Keratinocyte (primary cell): ENCODE results near the gene ANGPT4.

Source experiments
- EZH2 ChIP-seq: IDR thresholded peaks from one replicate; pipeline ENCODE4 v1.6.1; 2012; ENCODE audit warnings: inconsistent platforms, mild to moderate bottlenecking, low read length, moderate library complexity
- TF ChIP-seq, protein P1 (sequence below), 3 experiments: IDR thresholded peaks in 1 of 3; conservative IDR thresholded peaks in 1 of 3; optimal IDR thresholded peaks in 1 of 3; 2 replicates in 2 of 3; 3 replicates in 1 of 3; pipeline versions ENCODE3 to v1.5.1; 2011; ENCODE audit warnings: low read length in 3 of 3, mild to moderate bottlenecking in 3 of 3, moderate library complexity in 2 of 3, control low read depth in 1 of 3, inconsistent platforms in 1 of 3; ENCODE audit not compliant: insufficient read depth in 2 of 3; ENCODE audit errors: extremely low read depth in 1 of 3

DNA sequence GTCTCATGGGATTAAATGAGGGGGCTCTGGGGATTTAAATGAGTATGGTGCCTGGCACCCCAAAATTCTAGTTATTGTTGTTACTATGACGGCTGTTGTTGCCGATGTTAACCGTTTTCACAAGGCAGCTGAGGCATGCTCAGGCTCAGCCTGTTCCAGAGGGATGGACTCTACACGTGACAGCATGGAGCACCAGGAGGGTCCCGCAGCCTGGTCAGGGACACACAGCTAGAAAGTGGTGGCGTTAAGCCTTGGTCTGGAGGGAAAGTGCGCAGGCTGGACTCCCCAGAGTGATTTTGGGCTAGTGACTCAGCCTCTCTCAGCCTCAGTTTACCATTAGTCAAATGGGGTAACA is 75.7 kb downstream of the ANGPT4 start:
- TF ChIP-seq EZH2: no peak
- TF ChIP-seq, protein P1, sequence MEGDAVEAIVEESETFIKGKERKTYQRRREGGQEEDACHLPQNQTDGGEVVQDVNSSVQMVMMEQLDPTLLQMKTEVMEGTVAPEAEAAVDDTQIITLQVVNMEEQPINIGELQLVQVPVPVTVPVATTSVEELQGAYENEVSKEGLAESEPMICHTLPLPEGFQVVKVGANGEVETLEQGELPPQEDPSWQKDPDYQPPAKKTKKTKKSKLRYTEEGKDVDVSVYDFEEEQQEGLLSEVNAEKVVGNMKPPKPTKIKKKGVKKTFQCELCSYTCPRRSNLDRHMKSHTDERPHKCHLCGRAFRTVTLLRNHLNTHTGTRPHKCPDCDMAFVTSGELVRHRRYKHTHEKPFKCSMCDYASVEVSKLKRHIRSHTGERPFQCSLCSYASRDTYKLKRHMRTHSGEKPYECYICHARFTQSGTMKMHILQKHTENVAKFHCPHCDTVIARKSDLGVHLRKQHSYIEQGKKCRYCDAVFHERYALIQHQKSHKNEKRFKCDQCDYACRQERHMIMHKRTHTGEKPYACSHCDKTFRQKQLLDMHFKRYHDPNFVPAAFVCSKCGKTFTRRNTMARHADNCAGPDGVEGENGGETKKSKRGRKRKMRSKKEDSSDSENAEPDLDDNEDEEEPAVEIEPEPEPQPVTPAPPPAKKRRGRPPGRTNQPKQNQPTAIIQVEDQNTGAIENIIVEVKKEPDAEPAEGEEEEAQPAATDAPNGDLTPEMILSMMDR (optimal IDR thresholded peaks at IDR 0.05 in 1 of 3, IDR thresholded peaks at IDR 0.05 in 1 of 3, conservative IDR thresholded peaks at IDR 0.05 in 1 of 3; ENCODE audit: extremely low read depth in 1 of 3, insufficient read depth in 2 of 3, low read length in 3 of 3): no peak
